ENCODE measurements around the gene FGR.

Gene FGR

GRCh38 chr1:27581823-27582243, 53.2 kb downstream of the FGR start:
- peaks cover 10% of the 10 kb centered on the region for H3K27me3 Mint-ChIP-seq
- peaks cover 2% of the 10 kb centered on the region for H3K36me3 Mint-ChIP-seq
- CTCF ChIA-PET: interaction anchor here (0.7 to 1.6 kb wide), 3 partner anchors 13 to 59 kb away, joined by 3 to 5 read pairs (median 3); no protein-coding TSS in a partner anchor
- no peak overlapping the region for H3K4me3 Mint-ChIP-seq
- no peak for DNase-seq
- H3K27ac Mint-ChIP-seq: no peak overlapping the region
- H3K4me1 Mint-ChIP-seq: peaks cover 5% of the 10 kb centered on the region
- no peaks in the 10 kb centered on the region for H3K9me3 Mint-ChIP-seq

GRCh38 chr1:27577504-27578188, 57.3 kb downstream of the FGR start:
- no peak for DNase-seq
- Mint-ChIP-seq H3K4me1 (peaks cover 5% of the 10 kb centered on the region), H3K9me3 (no peaks in the 10 kb centered on the region), H3K27me3 (peaks cover 50% of the 10 kb centered on the region), H3K27ac (no peak overlapping the region), H3K4me3 (no peak overlapping the region), H3K36me3 (no peaks in the 10 kb centered on the region)
- CTCF ChIA-PET: no interaction called here

- CTCF ChIA-PET: no interaction called here
- DNase-seq: no peak
- Mint-ChIP-seq H3K27me3 (peaks cover 54% of the 10 kb centered on the region), H3K9me3 (no peaks in the 10 kb centered on the region), H3K27ac (no peak overlapping the region), H3K4me1 (peaks cover 9% of the 10 kb centered on the region), H3K36me3 (no peaks in the 10 kb centered on the region), H3K4me3 (no peak overlapping the region)
These were observed 58.2 kb downstream of the FGR start for GRCh38 chr1:27576806-27577227.

GRCh38 chr1:27575840-27576331, 59.1 kb downstream of the FGR start:
- Mint-ChIP-seq H3K27ac (no peak overlapping the region), H3K4me1 (peaks cover 9% of the 10 kb centered on the region), H3K27me3 (peaks cover 54% of the 10 kb centered on the region), H3K36me3 (no peaks in the 10 kb centered on the region), H3K4me3 (no peak overlapping the region), H3K9me3 (no peaks in the 10 kb centered on the region)
- DNase-seq: no peak
- CTCF ChIA-PET: interaction anchor here (1.1 to 2.1 kb wide), 2 partner anchors 19 to 53 kb away, joined by 4 to 7 read pairs; no protein-coding TSS in a partner anchor

- H3K4me1 Mint-ChIP-seq: peaks cover 9% of the 10 kb centered on the region
- H3K36me3 Mint-ChIP-seq: no peaks in the 10 kb centered on the region
- H3K9me3 Mint-ChIP-seq: no peaks in the 10 kb centered on the region
- H3K27ac Mint-ChIP-seq: no peak overlapping the region
- peaks cover 59% of the 10 kb centered on the region for H3K27me3 Mint-ChIP-seq
- H3K4me3 Mint-ChIP-seq: no peak overlapping the region
- CTCF ChIA-PET: interaction anchor here (0.9 to 2.1 kb wide), 3 partner anchors 19 to 52 kb away, joined by 3 to 7 read pairs (median 4); no protein-coding TSS in a partner anchor
- no peak for DNase-seq
These were observed 59.8 kb downstream of the FGR start for GRCh38 chr1:27574871-27575831.

- Mint-ChIP-seq H3K27ac (no peak overlapping the region), H3K9me3 (no peaks in the 10 kb centered on the region), H3K4me3 (no peak overlapping the region), H3K36me3 (no peaks in the 10 kb centered on the region), H3K27me3 (peaks cover 69% of the 10 kb centered on the region), H3K4me1 (peaks cover 9% of the 10 kb centered on the region)
- DNase-seq: no peak
- CTCF ChIA-PET: interaction anchor here (1.3 to 9.9 kb wide), 4 partner anchors 9 to 51 kb away, joined by 3 to 97 read pairs (median 4); no protein-coding TSS in a partner anchor
These were observed 60.8 kb downstream of the FGR start for GRCh38 chr1:27574001-27574781.

- CTCF ChIA-PET: interaction anchor here (1.1 to 9.9 kb wide), 5 partner anchors 11 to 35 kb away, joined by 3 to 97 read pairs (median 3); no protein-coding TSS in a partner anchor
- H3K36me3 Mint-ChIP-seq: no peaks in the 10 kb centered on the region
- H3K9me3 Mint-ChIP-seq: no peaks in the 10 kb centered on the region
- peaks cover 17% of the 10 kb centered on the region for H3K4me1 Mint-ChIP-seq
- H3K27ac Mint-ChIP-seq: no peak overlapping the region
- peaks cover 70% of the 10 kb centered on the region for H3K27me3 Mint-ChIP-seq
- no peak overlapping the region for H3K4me3 Mint-ChIP-seq
- DNase-seq: no peak
These were observed 62.1 kb downstream of the FGR start for GRCh38 chr1:27572679-27573426.

GRCh38 chr1:27572019-27572678, 62.8 kb downstream of the FGR start:
- peaks cover 63% of the 10 kb centered on the region for H3K27me3 Mint-ChIP-seq
- no peak overlapping the region for H3K4me3 Mint-ChIP-seq
- CTCF ChIA-PET: interaction anchor here (1.1 to 9.9 kb wide), 3 partner anchors 16 to 35 kb away, joined by 3 to 97 read pairs (median 3); no protein-coding TSS in a partner anchor
- no peak for DNase-seq
- peaks cover 22% of the 10 kb centered on the region for H3K4me1 Mint-ChIP-seq
- no peak overlapping the region for H3K27ac Mint-ChIP-seq
- no peaks in the 10 kb centered on the region for H3K36me3 Mint-ChIP-seq
- H3K9me3 Mint-ChIP-seq: no peaks in the 10 kb centered on the region

- no peak for DNase-seq
- H3K9me3 Mint-ChIP-seq: no peaks in the 10 kb centered on the region
- CTCF ChIA-PET: interaction anchor here (1.0 to 9.9 kb wide), 3 partner anchors 9 to 24 kb away, joined by 3 to 97 read pairs (median 4); no protein-coding TSS in a partner anchor
- peaks cover 57% of the 10 kb centered on the region for H3K27me3 Mint-ChIP-seq
- no peak overlapping the region for H3K27ac Mint-ChIP-seq
- H3K36me3 Mint-ChIP-seq: no peaks in the 10 kb centered on the region
- H3K4me3 Mint-ChIP-seq: no peak overlapping the region
- peaks cover 22% of the 10 kb centered on the region for H3K4me1 Mint-ChIP-seq
These were observed 63.5 kb downstream of the FGR start for GRCh38 chr1:27571439-27572018.

- Mint-ChIP-seq H3K4me1 (peaks cover 22% of the 10 kb centered on the region), H3K27ac (no peak overlapping the region), H3K36me3 (no peaks in the 10 kb centered on the region), H3K4me3 (no peak overlapping the region), H3K27me3 (peaks cover 49% of the 10 kb centered on the region), H3K9me3 (no peaks in the 10 kb centered on the region)
- CTCF ChIA-PET: interaction anchor here (0.7 to 9.9 kb wide), 4 partner anchors 10 to 155 kb away, joined by 3 to 97 read pairs (median 4); no protein-coding TSS in a partner anchor
- DNase-seq: no peak
These were observed 64.2 kb downstream of the FGR start for GRCh38 chr1:27570784-27571183.

- DNase-seq: no peak
- peaks cover 22% of the 10 kb centered on the region for H3K4me1 Mint-ChIP-seq
- CTCF ChIA-PET: interaction anchor here (0.7 to 9.9 kb wide), 5 partner anchors 9 to 155 kb away, joined by 3 to 97 read pairs (median 3); no protein-coding TSS in a partner anchor
- no peak overlapping the region for H3K27ac Mint-ChIP-seq
- no peak overlapping the region for H3K4me3 Mint-ChIP-seq
- H3K36me3 Mint-ChIP-seq: no peaks in the 10 kb centered on the region
- peaks cover 47% of the 10 kb centered on the region for H3K27me3 Mint-ChIP-seq
- H3K9me3 Mint-ChIP-seq: no peaks in the 10 kb centered on the region
These were observed 64.6 kb downstream of the FGR start for GRCh38 chr1:27570356-27570755.

Data from activated naive CD4-positive, alpha-beta T cell treated with anti-CD3 and anti-CD28 coated beads, Interleukin-2, amount 10 ng/mL, durations not matched to agents 7 days and 5 days (primary cell).